T-helper 22 cell (primary cell): ENCODE measurements around the gene DEGS2.
A peak's percentile ranks its signal among the peaks of the same experiment; 100 is the strongest.

Source experiments
- DNase-seq: peaks from one replicate; pipeline ENCODE4 v3.0.0-alpha.2; 2020; ENCODE audit warnings: low read depth

The DEGS2 gene

DNA sequence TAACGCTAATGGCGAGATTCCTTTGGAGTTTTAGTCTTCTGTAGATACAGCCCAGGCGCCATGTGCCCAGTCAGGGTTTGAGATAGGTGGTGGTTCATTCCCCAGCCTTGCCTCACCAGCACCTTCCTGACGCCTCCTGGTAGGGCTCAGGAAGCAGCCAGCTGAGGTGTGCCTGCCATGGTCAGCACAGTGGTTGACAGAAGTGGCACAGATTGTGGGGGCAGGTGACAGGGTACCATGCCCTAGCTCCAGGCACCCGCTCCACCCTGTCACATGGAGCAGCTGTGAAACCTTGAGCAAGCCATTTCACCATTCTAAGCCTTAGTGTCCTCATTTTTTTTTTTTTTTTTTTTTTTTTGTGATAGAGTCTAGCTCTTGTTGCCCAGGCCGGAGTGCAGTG, 48.6 kb downstream of the DEGS2 start:
- no peak for DNase-seq

DNA sequence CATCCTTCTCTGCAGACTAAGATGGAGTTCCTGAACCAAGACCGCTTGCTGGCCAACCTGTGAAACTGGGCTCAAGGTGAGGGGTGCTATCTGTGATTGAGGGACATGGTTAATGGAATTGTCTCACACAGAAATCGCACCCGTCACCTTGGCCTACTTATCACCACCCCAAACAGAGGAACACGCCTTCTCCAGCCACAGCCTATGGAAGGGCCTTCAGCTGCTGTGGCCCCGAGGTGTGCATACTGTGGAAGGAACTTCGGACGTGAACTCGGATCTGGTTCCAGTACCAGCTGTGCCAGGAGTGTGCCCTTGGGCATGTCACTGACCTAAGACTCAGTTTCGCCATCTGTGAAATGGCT, 49.9 kb downstream of the DEGS2 start:
- no peak for DNase-seq

DNA sequence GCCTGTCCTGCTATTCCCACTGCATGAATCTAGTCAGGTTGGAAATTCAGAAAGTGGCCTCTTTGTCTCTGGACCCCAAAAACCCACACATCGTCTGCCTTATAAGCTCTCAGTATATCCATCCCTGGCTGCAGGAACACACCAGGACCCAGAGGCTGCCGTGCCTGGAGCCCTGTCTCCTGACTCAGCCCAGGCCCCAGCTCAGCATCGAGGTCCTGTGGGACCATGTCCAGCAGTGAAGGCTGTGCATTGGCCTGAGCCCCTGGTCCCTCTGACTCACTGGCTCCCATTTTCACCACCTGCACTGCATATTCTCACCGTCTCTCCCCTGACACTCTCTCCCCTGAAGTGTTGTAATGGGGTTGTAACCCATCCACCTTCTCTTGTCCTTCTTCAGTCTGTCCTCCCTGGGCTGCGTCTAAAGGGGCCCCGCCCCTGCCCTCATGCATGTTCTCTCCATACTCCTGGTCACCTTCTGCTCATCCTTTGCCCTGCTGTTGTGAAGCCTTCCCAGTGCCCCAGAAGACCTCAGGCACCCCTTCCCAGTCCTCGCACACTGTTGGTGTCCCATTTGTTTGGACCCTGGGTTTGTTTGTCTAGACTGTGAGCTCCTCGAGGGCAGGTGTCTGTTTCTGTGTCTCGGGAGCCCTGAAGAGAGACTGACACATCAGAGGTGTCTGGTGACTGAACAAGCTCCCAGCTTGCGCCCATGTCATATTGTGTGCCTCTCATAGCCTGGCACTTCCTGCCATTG, 50.4 kb downstream of the DEGS2 start:
- no peak for DNase-seq

DNA sequence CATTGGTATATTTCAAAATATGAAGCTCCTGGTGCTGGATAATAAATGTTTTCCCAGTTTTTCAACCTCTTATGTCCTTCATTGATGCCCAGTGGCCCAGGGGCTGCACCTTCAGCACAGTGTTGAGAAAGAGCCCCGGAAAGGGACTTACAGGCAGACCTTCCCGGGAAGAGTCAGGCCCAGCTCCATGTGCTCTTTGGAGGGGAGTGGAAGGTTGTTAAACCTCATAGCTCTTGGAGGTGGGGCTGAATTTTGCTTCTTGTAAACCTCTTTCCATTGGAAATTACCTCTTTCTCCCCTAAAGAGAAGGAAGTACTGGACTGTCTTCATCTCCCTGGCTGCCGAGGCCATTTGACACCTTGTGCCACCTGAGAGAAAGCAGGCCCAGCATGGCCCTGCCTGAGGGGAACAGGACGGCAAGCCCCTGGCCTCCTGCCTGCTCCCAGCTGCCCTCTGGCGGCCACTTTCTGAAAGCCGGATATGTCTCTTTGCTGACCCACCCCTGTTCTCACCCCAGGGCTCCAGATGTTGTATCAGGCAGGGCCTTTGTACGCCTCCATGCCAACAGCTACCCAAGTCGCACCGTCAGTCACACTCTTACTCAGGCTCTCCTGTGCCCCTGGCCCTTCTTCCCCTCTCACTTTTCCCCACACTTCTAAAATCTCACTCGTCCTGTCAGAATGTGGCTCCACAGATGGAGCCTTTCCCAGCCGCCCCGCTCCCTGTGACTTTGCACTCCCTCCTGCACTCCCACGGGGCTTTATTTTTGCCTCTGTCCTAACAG, 51.2 kb downstream of the DEGS2 start:
- DNase-seq, result peak; percentile 68

GRCh38 chr14:100107236-100107635, 52.2 kb downstream of the DEGS2 start:
- no peak for DNase-seq

DNA sequence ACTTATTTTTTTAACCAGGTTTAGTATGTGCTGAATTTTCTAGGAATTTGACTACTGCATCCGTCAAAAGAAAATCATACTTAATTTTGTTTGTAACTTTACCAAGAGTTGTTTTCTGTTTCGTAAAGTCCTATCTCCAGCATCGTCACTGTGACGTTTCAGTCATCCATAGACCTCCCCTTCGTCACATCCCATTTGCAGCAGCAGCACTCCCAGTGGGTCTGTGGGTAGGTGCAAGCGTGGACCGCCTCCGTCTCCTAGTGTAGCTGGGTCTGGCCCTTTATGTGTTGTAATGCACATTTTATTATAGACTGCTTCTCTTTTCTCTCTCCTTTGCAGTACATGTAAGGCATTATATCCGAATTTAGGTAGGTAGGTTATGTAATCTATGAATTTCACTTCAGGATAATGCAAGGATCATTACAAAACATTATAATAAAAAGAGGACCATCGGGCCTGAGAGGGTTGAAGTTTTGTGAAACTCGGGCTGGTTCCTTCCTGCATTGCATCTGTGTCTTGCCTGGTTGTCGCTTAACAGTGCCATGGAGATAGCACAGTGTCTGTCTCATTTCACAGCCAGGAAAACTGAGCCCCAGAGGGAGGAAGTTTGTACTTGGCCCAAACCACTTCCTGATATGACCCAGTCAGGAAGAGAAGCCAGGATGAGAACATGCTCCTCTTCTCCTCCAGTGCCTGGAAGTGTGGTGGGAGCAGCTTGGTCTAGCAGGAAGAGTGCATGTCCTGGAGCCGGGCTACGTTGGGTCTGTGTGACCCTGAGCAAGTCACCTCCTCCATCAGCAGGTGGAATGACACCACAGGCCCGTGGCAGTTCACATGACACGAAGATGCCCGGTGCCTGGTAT, 53.0 kb downstream of the DEGS2 start:
- peak; percentile 66 for DNase-seq

- no peak for DNase-seq
Observed at GRCh38 chr14:100105357-100106169, 53.9 kb downstream of the DEGS2 start.

DNA sequence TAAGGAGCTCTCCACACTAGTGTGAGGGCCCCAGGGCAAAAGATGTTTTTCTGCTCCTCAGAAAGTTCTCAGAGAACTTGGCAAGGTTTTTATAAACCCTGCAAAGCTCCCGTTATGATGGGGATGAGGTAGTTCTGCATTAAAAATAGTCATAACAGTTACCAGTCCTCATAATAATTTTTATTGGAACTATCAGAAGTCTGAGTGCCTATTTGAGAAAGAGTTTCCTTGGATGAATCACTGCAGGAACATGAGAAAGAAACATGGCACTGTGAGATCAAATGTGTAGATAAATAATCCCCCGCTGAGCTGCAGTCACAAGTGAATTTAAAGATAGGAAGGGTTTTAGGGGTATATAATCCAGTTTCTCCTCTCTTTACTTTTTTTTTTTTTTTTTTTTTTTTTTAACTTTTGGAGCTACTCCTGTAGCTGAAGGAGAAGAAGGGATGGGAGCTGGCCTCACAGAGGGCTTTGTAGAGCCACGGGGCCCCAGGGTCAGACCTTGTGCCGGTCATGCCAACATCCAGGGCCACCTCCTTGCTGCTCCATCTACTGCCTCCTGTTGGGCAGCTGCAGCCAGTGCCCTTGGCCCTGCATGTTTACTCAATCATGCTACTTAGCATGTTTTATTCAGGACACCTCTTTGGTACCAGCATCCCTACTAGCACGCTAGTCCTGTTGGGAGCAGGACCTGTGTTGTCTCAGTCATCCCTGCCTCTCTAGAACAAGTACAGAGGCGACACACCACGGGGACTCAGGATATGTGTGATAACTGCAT, 54.7 kb downstream of the DEGS2 start:
- DNase-seq, result no peak

- no peak for DNase-seq
Observed at GRCh38 chr14:100104006-100104352, 55.5 kb downstream of the DEGS2 start.

DNA sequence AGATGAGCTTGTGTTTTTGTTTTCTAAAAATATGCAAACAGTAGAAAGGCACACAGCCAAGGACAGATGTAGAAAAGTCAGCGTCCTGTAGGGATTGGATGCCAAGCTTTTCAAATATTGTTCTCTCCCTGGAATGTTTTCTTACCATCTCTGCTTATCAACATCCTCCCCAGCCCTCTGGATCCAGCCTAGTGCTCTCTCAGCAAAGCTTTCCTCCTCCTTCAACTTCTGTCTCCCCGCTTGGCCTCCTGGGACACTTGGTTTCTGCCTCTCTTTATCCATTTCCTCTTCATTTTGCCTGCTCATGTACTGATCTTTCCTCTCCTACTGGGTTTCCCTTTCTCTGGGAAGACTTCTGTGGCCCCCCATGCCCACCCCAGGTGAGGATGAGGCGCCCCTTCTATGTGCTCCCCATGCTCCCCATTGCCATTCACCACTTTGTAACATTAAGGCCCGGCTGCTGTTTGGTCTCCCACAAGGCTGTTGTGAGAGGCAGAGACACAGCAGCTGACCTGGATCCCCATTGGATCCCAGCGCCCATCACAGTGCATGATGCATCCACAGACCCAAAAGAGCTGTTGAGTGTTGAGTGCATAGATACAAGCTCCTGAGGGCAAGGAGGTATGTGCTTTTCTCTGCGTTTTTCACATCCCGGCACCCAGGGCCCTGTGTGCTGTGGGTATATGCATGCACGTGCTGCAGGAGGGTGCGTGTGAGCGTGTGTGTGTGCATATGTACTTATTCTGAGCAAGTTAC, 56.0 kb downstream of the DEGS2 start:
- no peak for DNase-seq

DNA sequence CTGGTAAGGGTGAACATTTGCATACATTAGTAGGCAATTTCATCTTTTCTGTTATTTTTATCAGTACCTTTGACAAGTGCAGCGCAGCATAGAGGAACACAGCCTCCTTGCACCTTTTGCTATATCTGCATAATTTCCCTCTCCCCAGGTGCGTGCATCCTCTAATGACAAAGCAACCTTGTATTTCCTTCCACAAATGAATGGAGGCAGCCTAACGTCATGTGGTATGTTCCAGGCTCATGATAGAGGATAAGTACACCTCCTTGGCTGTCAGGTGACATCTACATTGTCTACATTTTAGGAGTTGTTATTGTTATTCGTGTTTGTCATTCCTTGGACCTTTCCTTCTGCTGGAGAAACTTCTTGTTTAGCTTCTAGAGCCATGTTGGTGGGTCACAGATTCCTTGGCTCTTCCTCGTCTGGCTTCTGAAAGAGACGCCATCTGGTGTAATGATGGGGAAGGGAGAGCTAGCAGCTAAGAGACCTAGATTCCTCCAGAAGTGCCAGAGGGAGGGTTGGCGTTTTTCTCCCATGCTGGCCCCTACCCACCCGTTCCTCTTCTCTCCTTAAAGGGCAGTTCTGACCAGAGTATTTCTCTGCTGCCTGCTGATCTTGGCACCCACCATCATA, 57.2 kb downstream of the DEGS2 start:
- DNase-seq, result no peak

DNA sequence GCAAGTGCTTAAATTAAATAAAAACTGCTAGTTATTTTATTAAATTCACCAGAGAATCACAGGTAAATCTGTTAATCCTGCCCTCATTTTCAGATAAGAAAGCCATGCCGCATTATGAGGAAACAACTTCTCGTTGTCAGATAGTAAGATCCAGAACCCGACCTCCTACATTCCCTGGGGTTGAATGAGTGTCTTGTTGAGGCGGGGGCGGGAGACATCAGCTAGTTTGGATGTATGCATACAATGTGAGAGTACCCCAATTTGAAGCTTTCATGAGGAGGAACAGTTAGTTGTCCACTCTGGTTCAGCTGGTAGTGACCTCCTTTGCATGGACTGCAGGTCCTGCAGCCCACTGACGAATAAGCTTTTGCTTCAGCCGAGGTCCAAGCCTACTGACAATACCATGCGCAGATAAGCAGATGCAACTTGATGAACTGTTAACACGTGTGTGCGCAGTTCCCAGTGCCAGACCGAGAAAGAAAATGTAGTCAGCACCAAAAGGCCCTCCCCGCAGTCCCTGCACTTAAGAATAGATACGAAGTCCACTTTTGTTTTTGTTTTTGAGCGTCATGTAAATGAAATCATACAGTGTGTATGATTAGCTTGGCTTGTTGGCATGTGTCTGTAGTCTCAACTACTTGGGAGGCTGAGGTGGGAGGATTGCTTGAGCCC, 59.3 kb downstream of the DEGS2 start:
- DNase-seq, result no peak

DNA sequence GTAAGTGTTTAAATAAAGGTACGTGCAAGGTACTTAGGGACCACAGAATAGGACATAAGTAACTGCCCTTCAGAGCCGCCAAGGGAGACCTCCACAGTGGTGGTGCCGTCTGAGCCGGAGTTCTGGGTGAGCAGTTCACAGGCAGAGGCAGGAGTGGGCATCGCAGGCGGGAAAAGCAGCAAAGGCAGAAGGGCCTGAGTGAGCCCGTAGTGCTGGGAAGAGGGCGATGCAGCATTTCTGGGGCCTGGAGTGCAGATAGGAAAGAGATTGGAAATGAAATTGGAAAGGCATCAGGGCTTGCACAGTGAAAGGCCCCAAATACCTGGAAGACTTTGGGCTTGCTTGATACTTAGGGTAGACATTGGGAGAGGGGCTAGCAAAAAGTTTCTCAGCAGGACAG, 61.3 kb downstream of the DEGS2 start:
- no peak for DNase-seq

DNA sequence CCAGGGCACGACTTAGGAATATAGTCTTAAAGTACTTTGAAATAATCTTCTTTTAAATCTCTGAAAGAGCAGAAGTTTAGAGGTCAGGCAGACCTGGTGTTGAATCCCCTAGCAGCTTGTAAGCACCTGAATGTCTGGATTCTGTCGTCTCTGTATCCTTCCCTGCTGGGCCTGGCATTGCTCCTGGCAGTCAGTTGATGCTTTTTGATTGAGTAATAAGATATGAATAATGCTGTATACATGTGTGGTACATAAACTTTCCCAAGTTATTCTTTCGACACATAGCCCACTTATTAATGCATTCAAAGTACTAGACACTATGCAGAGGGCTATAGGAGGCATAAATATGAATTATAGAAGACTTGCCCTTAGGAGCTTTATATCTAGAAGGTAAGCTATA, 62.8 kb downstream of the DEGS2 start:
- no peak for DNase-seq
